HEK293 (cell line): ENCODE data around the gene GPD1.
A peak's percentile ranks its signal among the peaks of the same experiment; 100 is the strongest.

ENCODE experiments used
- CTCF ChIA-PET: fragments of 350-600 bp; formaldehyde crosslinking; extraction: SDS; loops from one replicate; lab custom pipeline; 2021; ENCODE audit warnings: antibody characterized with exemption; lab: Yijun Ruan, JAX
- POLR2A ChIA-PET: fragments of 300-600 bp; formaldehyde crosslinking; extraction: SDS; loops from one replicate; lab custom pipeline; 2020; ENCODE audit warnings: antibody characterized with exemption, inconsistent platforms; lab: Yijun Ruan, JAX
- H3K27ac ChIP-seq: fragments of 200-500 bp; sonication (Bioruptor generic); 2 replicates; pipeline ENCODE4 v1.5.1; 2014; ENCODE audit warnings: low read depth, low read length, control low read depth, inconsistent platforms; ENCODE audit errors: extremely low read depth
- H3K36me3 ChIP-seq, 2 experiments: fragments of 200-500 bp in 1 of 2; sonication (Bioruptor generic) in 1 of 2; 1 replicate in 1 of 2; 2 replicates in 1 of 2; pipeline ENCODE4 v1.5.1; 2014 to 2017; ENCODE audit warnings: inconsistent platforms in 2 of 2, low read length in 2 of 2; ENCODE audit not compliant: control insufficient read depth in 2 of 2, insufficient read depth in 1 of 2
- H3K4me1 ChIP-seq: fragments of 200-500 bp; sonication (Bioruptor generic); 2 replicates; pipeline ENCODE4 v1.5.1; 2014; ENCODE audit warnings: mild to moderate bottlenecking, low read length, inconsistent platforms; ENCODE audit not compliant: control insufficient read depth, insufficient read depth
- H3K4me3 ChIP-seq: 2 replicates; pipeline ENCODE4 v1.5.1; 2011; ENCODE audit warnings: low read depth, mild to moderate bottlenecking, control low read depth, low read length, moderate library complexity
- H3K9me3 ChIP-seq: fragments of 200-500 bp; sonication (Bioruptor generic); 2 replicates; pipeline ENCODE4 v1.5.1; 2014; ENCODE audit warnings: low read depth, low read length, inconsistent platforms; ENCODE audit not compliant: control insufficient read depth, insufficient read depth
- HIC1 ChIP-seq: fragments of 450-650 bp; formaldehyde crosslinking; IDR thresholded peaks from 2 replicates; pipeline ENCODE4 v1.5.1; 2016; ENCODE audit warnings: missing biosample characterization, missing genetic modification characterization
- PRDM6 ChIP-seq: fragments of 450-650 bp; formaldehyde crosslinking; IDR thresholded peaks from 2 replicates; pipeline ENCODE4 v1.5.1; 2017; ENCODE audit warnings: missing biosample characterization, missing genetic modification characterization
- SETDB1 ChIP-seq: IDR thresholded peaks from one replicate; pipeline ENCODE4 v1.6.1; 2017; ENCODE audit warnings: mild to moderate bottlenecking, low read length, moderate library complexity, mixed read lengths; ENCODE audit not compliant: insufficient read length
- ZFP41 ChIP-seq: fragments of 450-650 bp; formaldehyde crosslinking; IDR thresholded peaks from 2 replicates; pipeline ENCODE4 v1.5.1; 2016; ENCODE audit warnings: missing biosample characterization, missing genetic modification characterization, borderline replicate concordance
- ZIC2 ChIP-seq: fragments of 450-650 bp; formaldehyde crosslinking; IDR thresholded peaks from 2 replicates; pipeline ENCODE4 v1.5.1; 2016; ENCODE audit warnings: missing biosample characterization, missing genetic modification characterization
- ZNF121 ChIP-seq: fragments of 450-650 bp; formaldehyde crosslinking; IDR thresholded peaks from 2 replicates; pipeline ENCODE4 v1.5.1; 2016; ENCODE audit warnings: missing biosample characterization, missing genetic modification characterization
- ZNF133 ChIP-seq: fragments of 450-650 bp; formaldehyde crosslinking; IDR thresholded peaks from 2 replicates; pipeline ENCODE4 v1.5.1; 2016; ENCODE audit warnings: missing biosample characterization, missing genetic modification characterization
- ZNF221 ChIP-seq: fragments of 450-650 bp; formaldehyde crosslinking; IDR thresholded peaks from 2 replicates; pipeline ENCODE4 v1.5.1; 2017; ENCODE audit warnings: missing biosample characterization, missing genetic modification characterization, borderline replicate concordance
- ZNF292 ChIP-seq: fragments of 450-650 bp; formaldehyde crosslinking; IDR thresholded peaks from 2 replicates; pipeline ENCODE4 v1.5.1; 2016; ENCODE audit warnings: low read depth, missing biosample characterization, missing genetic modification characterization, borderline replicate concordance
- ZNF391 ChIP-seq: fragments of 450-650 bp; formaldehyde crosslinking; IDR thresholded peaks from 2 replicates; pipeline ENCODE4 v1.5.1; 2016; ENCODE audit warnings: low read depth, missing biosample characterization, missing genetic modification characterization, borderline replicate concordance
- ZNF416 ChIP-seq: fragments of 450-650 bp; formaldehyde crosslinking; IDR thresholded peaks from 2 replicates; pipeline ENCODE4 v1.5.1; 2016; ENCODE audit warnings: missing biosample characterization, missing genetic modification characterization
- ZNF473 ChIP-seq: fragments of 450-650 bp; formaldehyde crosslinking; IDR thresholded peaks from 2 replicates; pipeline ENCODE4 v1.5.1; 2017; ENCODE audit warnings: missing biosample characterization, missing genetic modification characterization
- ZNF768 ChIP-seq: fragments of 450-650 bp; formaldehyde crosslinking; IDR thresholded peaks from 2 replicates; pipeline ENCODE4 v1.5.1; 2018; ENCODE audit warnings: missing biosample characterization, mild to moderate bottlenecking, missing genetic modification characterization
- ZNF785 ChIP-seq: fragments of 450-650 bp; formaldehyde crosslinking; IDR thresholded peaks from 2 replicates; pipeline ENCODE4 v1.5.1; 2016; ENCODE audit warnings: missing biosample characterization, missing genetic modification characterization
- TF ChIP-seq, protein P1 (sequence below): fragments of 450-650 bp; formaldehyde crosslinking; IDR thresholded peaks from 2 replicates; pipeline ENCODE4 v1.5.1; 2016; ENCODE audit warnings: missing biosample characterization, missing genetic modification characterization
- TF ChIP-seq, protein P2 (sequence below): fragments of 450-650 bp; formaldehyde crosslinking; IDR thresholded peaks from 2 replicates; pipeline ENCODE4 v1.5.1; 2016; ENCODE audit warnings: missing biosample characterization, missing genetic modification characterization

Gene GPD1

DNA sequence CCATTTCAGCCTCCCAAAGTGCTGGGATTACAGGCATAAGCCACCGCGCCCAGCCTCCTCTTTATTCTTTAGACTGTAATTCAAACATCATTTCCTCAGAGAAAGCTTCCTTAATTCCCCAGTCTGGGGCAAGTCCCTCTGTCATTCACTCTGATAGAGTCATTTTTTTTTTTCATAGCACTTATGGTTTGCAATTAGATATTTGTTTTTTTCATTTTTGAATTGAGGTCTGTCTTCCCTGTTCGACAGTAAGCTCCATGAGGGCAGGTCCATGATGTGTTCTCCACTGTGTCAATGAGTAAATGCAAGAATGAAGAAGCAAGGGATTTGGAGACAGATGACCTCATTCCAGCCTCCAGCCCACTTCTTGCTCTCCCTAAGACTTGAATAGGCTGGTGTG, 34.3 kb upstream of the GPD1 start:
- Histone ChIP-seq H3K4me1 (no peaks in the 10 kb centered on the region), H3K9me3 (no peaks in the 10 kb centered on the region), H3K27ac (no peak overlapping the region), H3K4me3 (no peak overlapping the region), H3K36me3 (peaks cover 0 to 18% of the 10 kb centered on the region in 2 experiments; a peak in 1 of 3 replicates)
- ChIA-PET POLR2A (interaction anchor here (1.4 kb wide), 1 partner anchor 102 kb away, joined by 5 read pairs; no protein-coding TSS in a partner anchor), CTCF (interaction anchor here (0.6 to 7.9 kb wide), 32 partner anchors 9 to 555 kb away, joined by 3 to 145 read pairs (median 4); partner anchors contain the start of genes RACGAP1 and SMARCD1)
- TF ChIP-seq SETDB1, result peak; percentile 13
- TF ChIP-seq, protein P1, sequence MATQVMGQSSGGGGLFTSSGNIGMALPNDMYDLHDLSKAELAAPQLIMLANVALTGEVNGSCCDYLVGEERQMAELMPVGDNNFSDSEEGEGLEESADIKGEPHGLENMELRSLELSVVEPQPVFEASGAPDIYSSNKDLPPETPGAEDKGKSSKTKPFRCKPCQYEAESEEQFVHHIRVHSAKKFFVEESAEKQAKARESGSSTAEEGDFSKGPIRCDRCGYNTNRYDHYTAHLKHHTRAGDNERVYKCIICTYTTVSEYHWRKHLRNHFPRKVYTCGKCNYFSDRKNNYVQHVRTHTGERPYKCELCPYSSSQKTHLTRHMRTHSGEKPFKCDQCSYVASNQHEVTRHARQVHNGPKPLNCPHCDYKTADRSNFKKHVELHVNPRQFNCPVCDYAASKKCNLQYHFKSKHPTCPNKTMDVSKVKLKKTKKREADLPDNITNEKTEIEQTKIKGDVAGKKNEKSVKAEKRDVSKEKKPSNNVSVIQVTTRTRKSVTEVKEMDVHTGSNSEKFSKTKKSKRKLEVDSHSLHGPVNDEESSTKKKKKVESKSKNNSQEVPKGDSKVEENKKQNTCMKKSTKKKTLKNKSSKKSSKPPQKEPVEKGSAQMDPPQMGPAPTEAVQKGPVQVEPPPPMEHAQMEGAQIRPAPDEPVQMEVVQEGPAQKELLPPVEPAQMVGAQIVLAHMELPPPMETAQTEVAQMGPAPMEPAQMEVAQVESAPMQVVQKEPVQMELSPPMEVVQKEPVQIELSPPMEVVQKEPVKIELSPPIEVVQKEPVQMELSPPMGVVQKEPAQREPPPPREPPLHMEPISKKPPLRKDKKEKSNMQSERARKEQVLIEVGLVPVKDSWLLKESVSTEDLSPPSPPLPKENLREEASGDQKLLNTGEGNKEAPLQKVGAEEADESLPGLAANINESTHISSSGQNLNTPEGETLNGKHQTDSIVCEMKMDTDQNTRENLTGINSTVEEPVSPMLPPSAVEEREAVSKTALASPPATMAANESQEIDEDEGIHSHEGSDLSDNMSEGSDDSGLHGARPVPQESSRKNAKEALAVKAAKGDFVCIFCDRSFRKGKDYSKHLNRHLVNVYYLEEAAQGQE (tag by site-specific recombination), result no peak

DNA sequence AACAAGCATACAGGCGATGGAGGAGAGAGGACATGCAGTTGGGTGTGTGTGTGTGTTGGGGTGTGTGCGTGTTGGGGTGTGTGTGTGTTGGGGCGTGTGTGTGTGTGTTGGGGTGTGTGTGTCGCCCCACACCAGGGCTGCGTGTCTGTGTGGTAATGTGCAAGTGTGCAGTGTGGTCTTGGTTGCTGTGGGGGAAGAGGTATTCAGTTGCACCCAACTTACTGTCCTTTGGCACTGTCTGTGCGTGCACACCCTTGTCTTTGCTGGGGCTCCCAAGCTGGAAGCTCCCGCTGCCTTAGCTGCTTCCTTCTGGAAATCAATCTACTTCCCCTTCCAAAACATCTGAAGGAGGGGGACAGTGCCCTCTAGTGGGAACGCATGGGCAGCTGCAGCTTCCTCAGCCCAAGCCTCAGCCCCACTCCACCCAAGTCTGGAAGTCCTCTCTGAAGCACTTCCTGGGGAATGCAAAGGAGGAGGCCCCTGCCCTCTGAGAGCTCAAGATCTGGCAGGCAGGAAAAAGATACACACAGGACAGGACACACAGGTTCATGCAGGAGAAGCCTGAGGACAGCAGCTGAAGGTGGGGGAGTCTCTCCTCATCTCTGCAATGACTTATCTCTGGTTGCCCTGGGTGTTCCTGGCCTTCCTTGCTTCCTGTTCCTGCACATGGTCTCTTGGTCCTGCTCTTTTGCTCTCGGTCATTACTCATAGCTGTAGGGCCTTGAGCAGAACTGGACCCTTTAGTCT, 33.3 kb upstream of the GPD1 start:
- ChIA-PET POLR2A (interaction anchor here (0.6 to 1.9 kb wide), 6 partner anchors 14 to 203 kb away, joined by 3 to 9 read pairs (median 4); partner anchors contain the start of gene SMARCD1), CTCF (interaction anchor here (0.5 to 7.9 kb wide), 54 partner anchors 9 to 1383 kb away, joined by 3 to 145 read pairs (median 5); partner anchors contain the start of genes RACGAP1 and SMARCD1)
- no peaks in the 10 kb centered on the region for H3K9me3 ChIP-seq
- H3K4me1 ChIP-seq, result no peaks in the 10 kb centered on the region
- no peak overlapping the region for H3K4me3 ChIP-seq
- no peak overlapping the region for H3K27ac ChIP-seq
- H3K36me3 ChIP-seq, result peaks cover 0 to 14% of the 10 kb centered on the region in 2 experiments; a peak in 1 of 3 replicates
- no peak for TF ChIP-seq ZIC2 (tag by site-specific recombination)
- TF ChIP-seq ZNF473, result no peak
- no peak for TF ChIP-seq ZFP41 (tag by site-specific recombination)
- TF ChIP-seq ZNF121 (tag by site-specific recombination), result no peak
- no peak for TF ChIP-seq ZNF768
- TF ChIP-seq ZNF133 (tag by site-specific recombination), result no peak
- no peak for TF ChIP-seq PRDM6 (tag by site-specific recombination)
- TF ChIP-seq ZNF391 (tag by site-specific recombination), result peak; percentile 36; the same call in 1 of the 2 replicates
- no peak for TF ChIP-seq ZNF416 (tag by site-specific recombination)
- no peak for TF ChIP-seq ZNF292 (tag by site-specific recombination)
- TF ChIP-seq HIC1 (tag by site-specific recombination), result no peak
- TF ChIP-seq, protein P2, sequence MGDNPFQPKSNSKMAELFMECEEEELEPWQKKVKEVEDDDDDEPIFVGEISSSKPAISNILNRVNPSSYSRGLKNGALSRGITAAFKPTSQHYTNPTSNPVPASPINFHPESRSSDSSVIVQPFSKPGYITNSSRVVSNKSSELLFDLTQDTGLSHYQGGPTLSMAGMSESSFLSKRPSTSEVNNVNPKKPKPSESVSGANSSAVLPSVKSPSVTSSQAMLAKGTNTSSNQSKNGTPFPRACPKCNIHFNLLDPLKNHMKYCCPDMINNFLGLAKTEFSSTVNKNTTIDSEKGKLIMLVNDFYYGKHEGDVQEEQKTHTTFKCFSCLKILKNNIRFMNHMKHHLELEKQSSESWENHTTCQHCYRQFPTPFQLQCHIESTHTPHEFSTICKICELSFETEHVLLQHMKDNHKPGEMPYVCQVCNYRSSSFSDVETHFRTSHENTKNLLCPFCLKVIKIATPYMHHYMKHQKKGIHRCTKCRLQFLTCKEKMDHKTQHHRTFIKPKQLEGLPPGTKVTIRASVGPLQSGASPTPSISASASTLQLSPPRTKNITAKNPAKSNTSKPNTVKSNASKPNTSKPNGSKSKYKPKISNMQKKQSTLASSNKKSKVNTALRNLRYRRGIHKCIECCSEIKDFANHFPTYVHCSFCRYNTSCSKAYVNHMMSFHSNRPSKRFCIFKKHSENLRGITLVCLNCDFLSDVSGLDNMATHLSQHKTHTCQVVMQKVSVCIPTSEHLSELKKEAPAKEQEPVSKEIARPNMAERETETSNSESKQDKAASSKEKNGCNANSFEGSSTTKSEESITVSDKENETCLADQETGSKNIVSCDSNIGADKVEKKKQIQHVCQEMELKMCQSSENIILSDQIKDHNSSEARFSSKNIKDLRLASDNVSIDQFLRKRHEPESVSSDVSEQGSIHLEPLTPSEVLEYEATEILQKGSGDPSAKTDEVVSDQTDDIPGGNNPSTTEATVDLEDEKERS (tag by site-specific recombination), result no peak
- no peak for TF ChIP-seq ZNF785 (tag by site-specific recombination)
- no peak for TF ChIP-seq ZNF221
